HCT116 (cell line): ENCODE measurements around the gene ZNF592. TPM values are rescaled to one million over a fixed set of nuclear protein-coding genes. Genes with fewer than 3 reads are reported as not detected.

ENCODE experiments used
- ATAC-seq: fragments of 200-7000 bp; cut with Tn5 transposase; 2 replicates; pipeline ENCODE4 v1.9.1; 2020; ENCODE audit warnings: mild to moderate bottlenecking, moderate library complexity
- BruUV-seq: library from RNA; stranded (reverse); fragments of 400-500 nt; replicated peaks from 2 replicates; lab custom pipeline; 2021; lab: Mats Ljungman, UMichigan
- CTCF ChIA-PET: fragments of 300-600 bp; sonication (Branson Sonifier 250); formaldehyde crosslinking; loops from one replicate; lab custom pipeline; 2021; ENCODE audit warnings: antibody characterized with exemption; lab: Charles Lee
- POLR2A ChIA-PET: fragments of 300-600, 350-600 bp; sonication (Branson Sonifier 250); formaldehyde crosslinking; loops from one replicate; lab custom pipeline; 2021; ENCODE audit warnings: antibody characterized with exemption; lab: Charles Lee
- RAD21 ChIA-PET, 2 experiments: fragments of 300-600 bp; sonication (Branson Sonifier 250); formaldehyde crosslinking; loops; one replicate each; lab custom pipeline; 2023; ENCODE audit warnings: low total read pairs in 2 of 2; ENCODE audit not compliant: uncharacterized antibody in 2 of 2, unreplicated experiment in 2 of 2, low non-redundant PET in 1 of 2; lab: Charles Lee
- DNase-seq: peaks from one replicate; pipeline ENCODE4 v3.0.0-alpha.2; 2010; ENCODE audit warnings: low read depth, low spot score
- H2AFZ ChIP-seq: fragments of 200-600 bp; shearing (Covaris generic), sonication (generic); 2 replicates; pipeline ENCODE4 v1.6.1; 2017; ENCODE audit warnings: low read depth, mixed run types, mixed read lengths, antibody characterized with exemption, low read length; ENCODE audit not compliant: poor library complexity, severe bottlenecking
- H3K27ac ChIP-seq: 2 replicates; pipeline ENCODE4 v1.5.1; 2012; ENCODE audit warnings: low read depth, low read length
- H3K27me3 ChIP-seq: fragments of 200-600 bp; sonication (generic); 2 replicates; pipeline ENCODE4 v1.6.1; 2016; ENCODE audit warnings: mixed run types, low read length, mixed read lengths; ENCODE audit not compliant: insufficient read depth
- H3K36me3 ChIP-seq, 2 experiments: fragments of 200-500 bp in 1 of 2; fragments of 200-600 bp in 1 of 2; sonication (Bioruptor generic) in 1 of 2; sonication (generic) in 1 of 2; 2 replicates each; pipeline versions ENCODE4 v1.5.1 to v1.6.1; 2014 to 2016; ENCODE audit warnings: low read length in 2 of 2, inconsistent platforms in 1 of 2, mixed read lengths in 1 of 2, mixed run types in 1 of 2; ENCODE audit not compliant: insufficient read depth in 2 of 2, control insufficient read depth in 1 of 2
- H3K4me1 ChIP-seq, 2 experiments: fragments of 200-600 bp in 1 of 2; sonication (generic) in 1 of 2; 2 replicates each; pipeline versions ENCODE4 v1.5.1 to v1.6.1; 2012 to 2017; ENCODE audit warnings: low read length in 2 of 2, inconsistent platforms in 1 of 2, mild to moderate bottlenecking in 1 of 2, mixed read lengths in 1 of 2, mixed run types in 1 of 2, moderate library complexity in 1 of 2; ENCODE audit not compliant: insufficient read depth in 2 of 2, control insufficient read depth in 1 of 2
- H3K4me2 ChIP-seq: fragments of 200-600 bp; sonication (generic); 2 replicates; pipeline ENCODE4 v1.6.1; 2017; ENCODE audit warnings: mixed run types, low read length, mixed read lengths
- H3K4me3 ChIP-seq, 2 experiments: fragments of 200-600 bp in 1 of 2; sonication (generic) in 1 of 2; replicated peaks in 1 of 2; 2 replicates each; pipeline ENCODE4 v1.5.1; 2011 to 2016; ENCODE audit warnings: low read length in 2 of 2, control low read depth in 1 of 2, low read depth in 1 of 2, mild to moderate bottlenecking in 1 of 2, mixed read lengths in 1 of 2, mixed run types in 1 of 2
- H3K79me2 ChIP-seq: fragments of 200-600 bp; sonication (generic); 2 replicates; pipeline ENCODE4 v1.6.1; 2017; ENCODE audit warnings: mild to moderate bottlenecking, mixed run types, low read length, moderate library complexity, mixed read lengths; ENCODE audit not compliant: insufficient read depth
- H3K9ac ChIP-seq: fragments of 200-600 bp; sonication (generic); 2 replicates; pipeline ENCODE4 v1.6.1; 2016; ENCODE audit warnings: low read length, mixed read lengths
- H3K9me2 ChIP-seq: fragments of 200-600 bp; sonication (generic), shearing (Covaris generic); 2 replicates; pipeline ENCODE4 v1.6.1; 2017; ENCODE audit warnings: mixed run types, mild to moderate bottlenecking, moderate library complexity; ENCODE audit not compliant: insufficient read depth
- H3K9me3 ChIP-seq, 2 experiments: fragments of 200-500 bp in 1 of 2; fragments of 200-600 bp in 1 of 2; sonication (Bioruptor generic) in 1 of 2; sonication (generic) in 1 of 2; 2 replicates each; pipeline ENCODE4 v1.6.1; 2014 to 2017; ENCODE audit warnings: low read length in 2 of 2, mixed read lengths in 2 of 2, inconsistent platforms in 1 of 2, low read depth in 1 of 2, mild to moderate bottlenecking in 1 of 2, mixed run types in 1 of 2, moderate library complexity in 1 of 2; ENCODE audit not compliant: control insufficient read depth in 1 of 2, insufficient read depth in 1 of 2
- H4K20me1 ChIP-seq: fragments of 200-600 bp; sonication (generic), shearing (Covaris generic); 2 replicates; pipeline ENCODE4 v1.6.1; 2017; ENCODE audit warnings: mixed run types, mild to moderate bottlenecking, moderate library complexity; ENCODE audit not compliant: insufficient read depth
- CEBPB ChIP-seq: IDR thresholded peaks from 2 replicates; pipeline ENCODE4 v1.6.1; 2012; ENCODE audit warnings: low read depth
- CTCF ChIP-seq, 3 experiments: fragments of 200-600 bp in 1 of 3; sonication (generic) in 1 of 3; IDR thresholded peaks in 2 of 3; conservative IDR thresholded peaks in 1 of 3; 2 replicates each; pipeline ENCODE4 v1.5.1; 2012 to 2017; ENCODE audit warnings: low read depth in 2 of 3, low read length in 2 of 3, antibody characterized with exemption in 1 of 3, borderline replicate concordance in 1 of 3, control low read depth in 1 of 3, mild to moderate bottlenecking in 1 of 3, mixed read lengths in 1 of 3, mixed run types in 1 of 3, moderate library complexity in 1 of 3; ENCODE audit not compliant: insufficient read depth in 1 of 3
- EGR1 ChIP-seq: IDR thresholded peaks from 2 replicates; pipeline ENCODE4 v1.6.1; 2012; ENCODE audit warnings: low read depth
- ELF1 ChIP-seq: IDR thresholded peaks from 2 replicates; pipeline ENCODE4 v1.6.1; 2012; ENCODE audit warnings: low read depth, borderline replicate concordance
- EZH2 ChIP-seq: fragments of 200-600 bp; sonication (generic); IDR thresholded peaks from 2 replicates; pipeline ENCODE4 v1.6.1; 2017; ENCODE audit warnings: antibody characterized with exemption, mixed run types
- EZH2phosphoT487 ChIP-seq: fragments of 200-600 bp; IDR thresholded peaks from 2 replicates; pipeline ENCODE4 v1.6.1; 2018; ENCODE audit warnings: antibody characterized with exemption, borderline replicate concordance
- FOSL1 ChIP-seq: IDR thresholded peaks from 2 replicates; pipeline ENCODE4 v1.6.1; 2012; ENCODE audit warnings: low read depth
- JUND ChIP-seq: IDR thresholded peaks from 2 replicates; pipeline ENCODE4 v1.6.1; 2012
- POLR2A ChIP-seq: IDR thresholded peaks from 2 replicates; pipeline ENCODE4 v1.7.0; 2011; ENCODE audit warnings: borderline replicate concordance; ENCODE audit not compliant: insufficient read depth, insufficient read length; ENCODE audit errors: extremely low read depth
- POLR2AphosphoS5 ChIP-seq: IDR thresholded peaks from 2 replicates; pipeline ENCODE4 v1.6.1; 2011; ENCODE audit warnings: mild to moderate bottlenecking, low read depth, low read length, moderate library complexity
- RAD21 ChIP-seq: IDR thresholded peaks from 2 replicates; pipeline ENCODE4 v1.6.1; 2012; ENCODE audit warnings: low read depth, mild to moderate bottlenecking
- REST ChIP-seq: IDR thresholded peaks from 2 replicates; pipeline ENCODE4 v1.6.1; 2012; ENCODE audit warnings: low read depth
- SIN3A ChIP-seq: IDR thresholded peaks from 2 replicates; pipeline ENCODE4 v1.6.1; 2012; ENCODE audit warnings: low read depth
- SP1 ChIP-seq: IDR thresholded peaks from 2 replicates; pipeline ENCODE4 v1.6.1; 2012; ENCODE audit warnings: low read depth
- SRF ChIP-seq: IDR thresholded peaks from 2 replicates; pipeline ENCODE4 v1.6.1; 2012; ENCODE audit warnings: low read depth
- TCF7L2 ChIP-seq: IDR thresholded peaks from 2 replicates; pipeline ENCODE4 v1.7.0; 2011; ENCODE audit warnings: borderline replicate concordance, inconsistent platforms; ENCODE audit not compliant: insufficient read depth, insufficient read length; ENCODE audit errors: extremely low read depth
- YY1 ChIP-seq: IDR thresholded peaks from 2 replicates; pipeline ENCODE4 v1.6.1; 2011; ENCODE audit warnings: low read length, low read depth, moderate library complexity, mild to moderate bottlenecking; ENCODE audit not compliant: insufficient replicate concordance; ENCODE audit errors: extremely low read depth
- ZFX ChIP-seq: fragments of 450-650 bp; IDR thresholded peaks from 2 replicates; pipeline ENCODE4 v1.6.1; 2017
- ZNF274 ChIP-seq: fragments of 200-500 bp; sonication (Bioruptor generic); IDR thresholded peaks from 2 replicates; pipeline ENCODE4 v1.6.1; 2014; ENCODE audit warnings: mild to moderate bottlenecking, low read depth, low read length, inconsistent platforms
- intact Hi-C: fragments of 100-400 bp; cut with micrococcal nuclease; formaldehyde crosslinking; loops from 2 replicates; pipeline ENCODE4 v1.10.0; 2022
- total RNA-seq: library from RNA; stranded (reverse); gene quantifications from one replicate; pipeline ENCODE4 v1.2.1, GENCODE V29; 2021; ENCODE audit not compliant: unreplicated experiment

ZNF592 gene
- total RNA-seq, 1 experiment from 2014 or later, result 26.4 TPM

GRCh38 chr15:84813435-84813834, 65.0 kb downstream of the ZNF592 start:
- ATAC-seq (no peak), DNase-seq (no peak)
- no peak overlapping the region for H3K9ac ChIP-seq
- H3K4me2 ChIP-seq, result no peak overlapping the region
- ChIA-PET RAD21 (no interaction called here), POLR2A (no interaction called here), CTCF (no interaction called here)
- BruUV-seq, result no TSS peak
- H3K4me3 ChIP-seq, result no peak overlapping the region
- intact Hi-C loops, result no loop called here
- no peaks in the 10 kb centered on the region for H3K9me3 ChIP-seq
- no peaks in the 10 kb centered on the region for H4K20me1 ChIP-seq
- no peak overlapping the region for H2AFZ ChIP-seq
- H3K27ac ChIP-seq, result no peak overlapping the region
- H3K27me3 ChIP-seq, result no peaks in the 10 kb centered on the region
- TF ChIP-seq FOSL1, result no peak
- no peak for TF ChIP-seq POLR2AphosphoS5
- no peak for TF ChIP-seq SIN3A
- no peak for TF ChIP-seq REST
- no peak for TF ChIP-seq SP1
- TF ChIP-seq CEBPB, result no peak
- no peak for TF ChIP-seq ELF1
- TF ChIP-seq CTCF (IDR thresholded peaks at IDR 0.05 in 2 of 3, conservative IDR thresholded peaks at IDR 0.05 in 1 of 3; ENCODE audit: borderline replicate concordance in 1 of 3, insufficient read depth in 1 of 3, low read depth in 2 of 3, low read length in 2 of 3), result no peak
- no peak for TF ChIP-seq POLR2A
- TF ChIP-seq SRF, result no peak
- TF ChIP-seq YY1, result no peak
- no peak for TF ChIP-seq EGR1
- no peak for TF ChIP-seq EZH2
- TF ChIP-seq ZNF274, result no peak
- no peak for TF ChIP-seq RAD21
- TF ChIP-seq TCF7L2, result no peak
- no peak for TF ChIP-seq ZFX
- no peak for TF ChIP-seq JUND
- TF ChIP-seq EZH2phosphoT487, result no peak
- no peaks in the 10 kb centered on the region for H3K9me2 ChIP-seq
- no peaks in the 10 kb centered on the region for H3K79me2 ChIP-seq
- no peaks in the 10 kb centered on the region for H3K36me3 ChIP-seq
- peaks cover 7 to 8% of the 10 kb centered on the region in 2 experiments; a peak in 3 of 4 replicates for H3K4me1 ChIP-seq
